ENCODE data around the gene OR8G5. TPM values are rescaled to one million over a fixed set of nuclear protein-coding genes. Genes with fewer than 3 reads are reported as not detected.

The OR8G5 gene
- total RNA-seq (2021): not detected in 2 replicates
- Bru-seq, nascent RNA: not detected
- BruChase-seq, experiment 1, labeled RNA remaining after a 2-hour chase: not detected
- not detected for BruChase-seq, experiment 2, labeled RNA remaining after a 6-hour chase
- long read RNA-seq: 0 reads

GRCh38 chr11:124256076-124256475 is at the start of gene OR8G5:
TSS of gene OR8G5 (plus strand) at chr11:124256376. CDS start at chr11:124264932, 8,556 bp downstream.
- Histone ChIP-seq H3K4me3 (ENCODE audit: low read depth, low read length, poor library complexity, severe bottlenecking) (no peak within 1 kb of the TSS), H3K36me3 (ENCODE audit: insufficient read depth, low read length, poor library complexity, severe bottlenecking) (no peaks in the 10 kb centered on the region), H3K9me3 (ENCODE audit: low read depth, low read length, poor library complexity, severe bottlenecking) (no peaks in the 10 kb centered on the region), H3K4me1 (ENCODE audit: insufficient read depth, low read length, poor library complexity, severe bottlenecking) (no peaks in the 10 kb centered on the region), H3K27ac (ENCODE audit: low read depth, low read length, poor library complexity, severe bottlenecking) (no peak within 1 kb of the TSS), H3K27me3 (replicated peaks; ENCODE audit: insufficient read depth, low read depth, low read length, poor library complexity) (peaks cover 11% of the 10 kb centered on the region)
- DNase-seq (ENCODE audit: low spot score): no peak
- BruUV-seq (replicated peaks): no TSS peak
- POLR2A ChIA-PET (ENCODE audit: low non-redundant PET): no interaction called here
- intact Hi-C loops (cut with micrococcal nuclease; ENCODE audit: unreplicated experiment): no loop called here
- TF ChIP-seq CTCF (conservative IDR thresholded peaks at IDR 0.05; ENCODE audit: low read depth, low read length) (no peak), EZH2 (IDR thresholded peaks at IDR 0.05; ENCODE audit: borderline replicate concordance, low read depth, low read length, poor library complexity, severe bottlenecking) (no peak)
- CTCF ChIA-PET: no interaction called here

- TF ChIP-seq CTCF (conservative IDR thresholded peaks at IDR 0.05; ENCODE audit: low read depth, low read length) (no peak), EZH2 (IDR thresholded peaks at IDR 0.05; ENCODE audit: borderline replicate concordance, low read depth, low read length, poor library complexity, severe bottlenecking) (no peak)
- no peak for DNase-seq (ENCODE audit: low spot score)
- ChIA-PET POLR2A (ENCODE audit: low non-redundant PET) (no interaction called here), CTCF (interaction anchor here (0.7 kb wide), 1 partner anchor 225 kb away, joined by 4 read pairs; no protein-coding TSS in a partner anchor)
- no peaks in the 10 kb centered on the region for H3K36me3 ChIP-seq (ENCODE audit: insufficient read depth, low read length, poor library complexity, severe bottlenecking)
- H3K27me3 ChIP-seq (replicated peaks; ENCODE audit: insufficient read depth, low read depth, low read length, poor library complexity): no peaks in the 10 kb centered on the region
- H3K9me3 ChIP-seq (ENCODE audit: low read depth, low read length, poor library complexity, severe bottlenecking): no peaks in the 10 kb centered on the region
- no peak overlapping the region for H3K4me3 ChIP-seq (ENCODE audit: low read depth, low read length, poor library complexity, severe bottlenecking)
- no TSS peak for BruUV-seq (replicated peaks)
- intact Hi-C loops (cut with micrococcal nuclease; ENCODE audit: unreplicated experiment): no loop called here
- H3K27ac ChIP-seq (ENCODE audit: low read depth, low read length, poor library complexity, severe bottlenecking): no peak overlapping the region
- no peaks in the 10 kb centered on the region for H3K4me1 ChIP-seq (ENCODE audit: insufficient read depth, low read length, poor library complexity, severe bottlenecking)
These were observed 48.9 kb upstream of the OR8G5 start for GRCh38 chr11:124207102-124207792.

- TF ChIP-seq EZH2 (IDR thresholded peaks at IDR 0.05; ENCODE audit: borderline replicate concordance, low read depth, low read length, poor library complexity, severe bottlenecking) (no peak), CTCF (conservative IDR thresholded peaks at IDR 0.05; ENCODE audit: low read depth, low read length) (no peak)
- CTCF ChIA-PET: no interaction called here
- Histone ChIP-seq H3K4me3 (ENCODE audit: low read depth, low read length, poor library complexity, severe bottlenecking) (no peak overlapping the region), H3K27ac (ENCODE audit: low read depth, low read length, poor library complexity, severe bottlenecking) (no peak overlapping the region), H3K9me3 (ENCODE audit: low read depth, low read length, poor library complexity, severe bottlenecking) (no peaks in the 10 kb centered on the region), H3K27me3 (replicated peaks; ENCODE audit: insufficient read depth, low read depth, low read length, poor library complexity) (no peaks in the 10 kb centered on the region), H3K36me3 (ENCODE audit: insufficient read depth, low read length, poor library complexity, severe bottlenecking) (no peaks in the 10 kb centered on the region), H3K4me1 (ENCODE audit: insufficient read depth, low read length, poor library complexity, severe bottlenecking) (no peaks in the 10 kb centered on the region)
- BruUV-seq (replicated peaks): no TSS peak
- POLR2A ChIA-PET (ENCODE audit: low non-redundant PET): no interaction called here
- intact Hi-C loops (cut with micrococcal nuclease; ENCODE audit: unreplicated experiment): no loop called here
- DNase-seq (ENCODE audit: low spot score): no peak
These were observed 46.3 kb upstream of the OR8G5 start for GRCh38 chr11:124209824-124210357.

Data from A673 (cell line).